H1 (cell line): Measurements from ENCODE around the gene CEBPA. TPM values are rescaled to one million over a fixed set of nuclear protein-coding genes. Genes with fewer than 3 reads are reported as not detected.
A peak's percentile ranks its signal among the peaks of the same experiment; 100 is the strongest.

Experiments
- CTCF ChIA-PET: fragments of 300-600 bp; sonication (Branson Sonifier 250); formaldehyde crosslinking; loops from one replicate; lab custom pipeline; 2021; ENCODE audit not compliant: partially characterized antibody; lab: Charles Lee
- POLR2A ChIA-PET: fragments of 300-600 bp; sonication (Branson Sonifier 250); formaldehyde crosslinking; loops from one replicate; lab custom pipeline; 2021; ENCODE audit warnings: inconsistent platforms; ENCODE audit not compliant: partially characterized antibody; lab: Charles Lee
- DNase-seq, 2 experiments: peaks; one replicate each; pipeline versions ENCODE4 v3.0.0 to v3.0.0-alpha.2; 2010 to 2022; ENCODE audit warnings: low spot score in 2 of 2, low read depth in 1 of 2, mixed read lengths in 1 of 2
- FAIRE-seq: peaks from 2 replicates; lab custom pipeline; 2011; peaks lifted over from hg19 to GRCh38; lab: Jason Lieb, UNC
- H2AFZ ChIP-seq: 2 replicates; pipeline ENCODE4 v1.8.1; 2012; ENCODE audit warnings: low read length, inconsistent platforms
- H2AK5ac ChIP-seq: 2 replicates; pipeline ENCODE4 v1.6.1; 2013; ENCODE audit warnings: low read depth, low read length
- H2BK120ac ChIP-seq: replicated peaks from 2 replicates; pipeline ENCODE3; 2013; ENCODE audit warnings: low read depth, low read length, inconsistent platforms
- H2BK12ac ChIP-seq: 2 replicates; pipeline ENCODE4 v1.6.1; 2013; ENCODE audit warnings: low read depth, low read length
- H2BK15ac ChIP-seq: 2 replicates; pipeline ENCODE4 v1.6.1; 2013; ENCODE audit warnings: low read length
- H2BK20ac ChIP-seq: 2 replicates; pipeline ENCODE4 v1.6.1; 2013; ENCODE audit warnings: low read length
- H2BK5ac ChIP-seq: 2 replicates; pipeline ENCODE4 v1.6.1; 2013; ENCODE audit warnings: low read depth, low read length
- H3K14ac ChIP-seq: 2 replicates; pipeline ENCODE4 v1.6.1; 2013; ENCODE audit warnings: inconsistent platforms; ENCODE audit not compliant: insufficient read length
- H3K18ac ChIP-seq: 2 replicates; pipeline ENCODE4 v1.6.1; 2013; ENCODE audit warnings: low read length; ENCODE audit errors: extremely low read depth
- H3K23ac ChIP-seq: 2 replicates; pipeline ENCODE4 v1.6.1; 2013; ENCODE audit warnings: inconsistent platforms; ENCODE audit not compliant: insufficient read length
- H3K23me2 ChIP-seq: 2 replicates; pipeline ENCODE4 v1.6.1; 2013; ENCODE audit warnings: low read depth, low read length
- H3K27ac ChIP-seq: 2 replicates; pipeline ENCODE4 v1.6.1; 2011; ENCODE audit warnings: low read depth, low read length, inconsistent platforms
- H3K27me3 ChIP-seq, 4 experiments: replicated peaks in 1 of 4; 1 replicate in 1 of 4; 2 replicates in 3 of 4; pipeline versions ENCODE4 v1.6.1 to v1.8.1; 2011 to 2013; ENCODE audit warnings: low read length in 3 of 4, mild to moderate bottlenecking in 3 of 4, inconsistent platforms in 2 of 4, mixed read lengths in 2 of 4, moderate library complexity in 1 of 4; ENCODE audit not compliant: control insufficient read depth in 3 of 4, insufficient read depth in 3 of 4; ENCODE audit errors: extremely low read depth in 1 of 4
- H3K36me3 ChIP-seq, 4 experiments: 2 replicates each; pipeline versions ENCODE4 v1.6.1 to v1.8.1; 2011 to 2013; ENCODE audit warnings: mild to moderate bottlenecking in 4 of 4, low read length in 3 of 4, moderate library complexity in 2 of 4, control low read depth in 1 of 4, inconsistent platforms in 1 of 4; ENCODE audit not compliant: insufficient read depth in 4 of 4, control insufficient read depth in 2 of 4
- H3K4ac ChIP-seq: replicated peaks from 2 replicates; pipeline ENCODE3; 2013; ENCODE audit warnings: low read length, low read depth, mixed read lengths, inconsistent platforms; ENCODE audit not compliant: insufficient read length
- H3K4me1 ChIP-seq, 4 experiments: replicated peaks in 1 of 4; 1 replicate in 1 of 4; 2 replicates in 3 of 4; pipeline versions ENCODE4 v1.6.1 to v1.8.1; 2011 to 2013; ENCODE audit warnings: low read length in 3 of 4, inconsistent platforms in 2 of 4, mixed read lengths in 1 of 4; ENCODE audit not compliant: insufficient read depth in 4 of 4, control insufficient read depth in 3 of 4
- H3K4me2 ChIP-seq, 2 experiments: 2 replicates each; pipeline versions ENCODE4 v1.6.1 to v1.8.1; 2011 to 2013; ENCODE audit warnings: low read depth in 2 of 2, low read length in 2 of 2, control low read depth in 1 of 2, inconsistent platforms in 1 of 2, mild to moderate bottlenecking in 1 of 2; ENCODE audit not compliant: insufficient read depth in 1 of 2
- H3K4me3 ChIP-seq, 4 experiments: fragments of 200-600, 300-600 bp in 1 of 4; sonication (generic), shearing (Covaris generic), sonication (Bioruptor Twin) in 1 of 4; 2 replicates each; pipeline versions ENCODE4 v1.5.1 to v1.8.1; 2011 to 2016; ENCODE audit warnings: low read length in 4 of 4, low read depth in 3 of 4, control low read depth in 2 of 4, inconsistent platforms in 2 of 4, mild to moderate bottlenecking in 2 of 4, mixed read lengths in 1 of 4, moderate library complexity in 1 of 4; ENCODE audit not compliant: insufficient read depth in 2 of 4; ENCODE audit errors: extremely low read depth in 1 of 4
- H3K56ac ChIP-seq: replicated peaks from 2 replicates; pipeline ENCODE3; 2013; ENCODE audit warnings: low read depth, mild to moderate bottlenecking, mixed read lengths, low read length, inconsistent platforms; ENCODE audit not compliant: insufficient read length
- H3K79me1 ChIP-seq: 2 replicates; pipeline ENCODE4 v1.6.1; 2013; ENCODE audit warnings: low read depth, low read length, control low read depth
- H3K79me2 ChIP-seq, 2 experiments: 2 replicates each; pipeline versions ENCODE4 v1.6.1 to v1.8.1; 2012 to 2013; ENCODE audit warnings: low read length in 2 of 2, mild to moderate bottlenecking in 2 of 2, inconsistent platforms in 1 of 2; ENCODE audit not compliant: insufficient read depth in 2 of 2, control insufficient read depth in 1 of 2
- H3K9ac ChIP-seq, 4 experiments: replicated peaks in 1 of 4; 1 replicate in 1 of 4; 2 replicates in 3 of 4; pipeline versions ENCODE4 v1.6.1 to v1.8.1; 2011 to 2013; ENCODE audit warnings: low read depth in 3 of 4, low read length in 3 of 4, control low read depth in 2 of 4, mild to moderate bottlenecking in 2 of 4, moderate library complexity in 2 of 4, inconsistent platforms in 1 of 4; ENCODE audit errors: extremely low read depth in 1 of 4
- H3K9me3 ChIP-seq, 2 experiments: 2 replicates each; pipeline versions ENCODE4 v1.6.1 to v1.8.1; 2012 to 2013; ENCODE audit warnings: mild to moderate bottlenecking in 2 of 2, moderate library complexity in 2 of 2, control low read depth in 1 of 2, inconsistent platforms in 1 of 2, low read depth in 1 of 2, low read length in 1 of 2, mixed read lengths in 1 of 2; ENCODE audit not compliant: insufficient read depth in 2 of 2
- H4K20me1 ChIP-seq, 2 experiments: replicated peaks in 1 of 2; 2 replicates each; pipeline versions ENCODE3 to v1.8.1; 2011 to 2013; ENCODE audit warnings: inconsistent platforms in 2 of 2, low read length in 2 of 2, mild to moderate bottlenecking in 1 of 2; ENCODE audit not compliant: insufficient read depth in 2 of 2, control insufficient read depth in 1 of 2
- H4K5ac ChIP-seq: 2 replicates; pipeline ENCODE4 v1.6.1; 2013; ENCODE audit warnings: low read length, low read depth, mixed read lengths, inconsistent platforms; ENCODE audit not compliant: insufficient read length
- H4K8ac ChIP-seq: 2 replicates; pipeline ENCODE4 v1.8.0; 2013; ENCODE audit warnings: mild to moderate bottlenecking, moderate library complexity, low read length, inconsistent platforms; ENCODE audit not compliant: insufficient read depth; ENCODE audit errors: extremely low read depth
- H4K91ac ChIP-seq: replicated peaks from 2 replicates; pipeline ENCODE3; 2013; ENCODE audit warnings: low read length, mixed read lengths, inconsistent platforms; ENCODE audit not compliant: insufficient read length
- CBX5 ChIP-seq: fragments of 300-800, 300-1000 bp; sonication (generic); IDR thresholded peaks from 2 replicates; pipeline ENCODE4 v1.7.1; 2016; ENCODE audit warnings: antibody characterized with exemption, low read length, low read depth
- EGR1 ChIP-seq: IDR thresholded peaks from 2 replicates; pipeline ENCODE4 v1.6.1; 2011; ENCODE audit warnings: low read depth, low read length, borderline replicate concordance
- EZH2 ChIP-seq: fragments of 200-600 bp; sonication (generic); IDR thresholded peaks from 2 replicates; pipeline ENCODE4 v1.7.1; 2012; ENCODE audit warnings: low read depth, mild to moderate bottlenecking, moderate library complexity, low read length, inconsistent platforms; ENCODE audit not compliant: severe bottlenecking
- GABPA ChIP-seq: IDR thresholded peaks from 2 replicates; pipeline ENCODE4 v1.6.1; 2011; ENCODE audit warnings: mild to moderate bottlenecking, low read length, moderate library complexity, borderline replicate concordance; ENCODE audit not compliant: insufficient read depth
- JUND ChIP-seq: IDR thresholded peaks from 2 replicates; pipeline ENCODE4 v1.6.1; 2011; ENCODE audit warnings: mild to moderate bottlenecking, improper control_type of control experiment, low read length
- KDM5A ChIP-seq: fragments of 200-600 bp; IDR thresholded peaks from 2 replicates; pipeline ENCODE4 v1.7.1; 2012; ENCODE audit warnings: mild to moderate bottlenecking, low read length, inconsistent platforms, mixed read lengths
- MAX ChIP-seq: IDR thresholded peaks from 2 replicates; pipeline ENCODE4 v1.6.1; 2012; ENCODE audit warnings: inconsistent platforms
- NRF1 ChIP-seq: IDR thresholded peaks from 2 replicates; pipeline ENCODE4 v1.6.1; 2011; ENCODE audit warnings: mild to moderate bottlenecking, low read depth, low read length, improper control_type of control experiment
- SIRT6 ChIP-seq: IDR thresholded peaks from one replicate; pipeline ENCODE4 v1.7.1; 2012; ENCODE audit warnings: low read length, inconsistent platforms
- USF2 ChIP-seq: IDR thresholded peaks from 2 replicates; pipeline ENCODE4 v1.6.1; 2011; ENCODE audit warnings: low read length, improper control_type of control experiment
- YY1 ChIP-seq: IDR thresholded peaks from 2 replicates; pipeline ENCODE4 v1.6.1; 2011; ENCODE audit warnings: low read depth, mild to moderate bottlenecking, low read length
- WGBS, 2 experiments: shearing (Covaris generic) in 1 of 2; methylation state at CpG; one replicate each; pipeline versions ENCODE4 v1.1.6 to v1.1.7; 2013 to 2015; ENCODE audit warnings: low lambda C conversion rate in 2 of 2, mixed read lengths in 2 of 2, inconsistent platforms in 1 of 2, low coverage in 1 of 2, missing lambda C conversion rate in 1 of 2; ENCODE audit not compliant: insufficient replicate concordance in 2 of 2, insufficient coverage in 1 of 2, insufficient read length in 1 of 2; ENCODE audit errors: extremely low coverage in 1 of 2, missing lambda C conversion rate in 1 of 2; 5-methylcytosine and 5-hydroxymethylcytosine counted together
- polyA plus RNA-seq, 7 experiments: library from polyadenylated mRNA; depleted of rRNA in 3 of 7; stranded (reverse) in 5 of 7; unstranded in 2 of 7; fragments of >200 nt in 5 of 7; fragments of 200-250 nt in 2 of 7; gene quantifications; 1 replicate in 5 of 7; 2 replicates in 1 of 7; 4 replicates in 1 of 7; pipeline versions ENCODE4 v1.2.1 to v1.2.3, GENCODE V29; 2011 to 2013; ENCODE audit warnings: missing spikeins in 2 of 7, mixed read lengths in 2 of 7
- total RNA-seq: library from RNA; stranded (reverse); fragmentation: NEBNext Ultra II Directional; extraction: Animal tissue kit (Norgen Biotek cat#: 25700); gene quantifications from 2 replicates; pipeline ENCODE4 v1.2.1, GENCODE V29; 2021

Gene CEBPA
- total and polyA plus RNA-seq, 2 of the 8 experiments (the other 6 are each of a cell fraction or from before 2014, with no cell fraction given): 2.0 to 2.7 TPM

GRCh38 chr19:33295621-33296487, 6.5 kb downstream of the CEBPA start:
- Histone ChIP-seq H3K36me3 (no peaks in the 10 kb centered on the region), H4K91ac (no peak overlapping the region), H3K14ac (no peak overlapping the region), H2BK5ac (no peak overlapping the region), H3K56ac (no peak overlapping the region), H3K27me3 (peaks cover 7 to 19% (median 15%) of the 10 kb centered on the region in 4 experiments), H3K79me1 (no peaks in the 10 kb centered on the region), H3K23me2 (no peaks in the 10 kb centered on the region), H3K23ac (no peak overlapping the region), H4K8ac (no peak overlapping the region), H2AFZ (no peak overlapping the region), H3K4me3 (no peak overlapping the region), H4K5ac (no peak overlapping the region), H3K9ac (no peak overlapping the region), H2AK5ac (no peak overlapping the region; the same call in 1 of the 2 replicates), H3K9me3 (no peaks in the 10 kb centered on the region), H3K4me1 (peaks cover 0 to 9% (median 2%) of the 10 kb centered on the region in 4 experiments; a peak in 4 of 7 replicates), H2BK120ac (no peak overlapping the region), H3K4ac (no peak overlapping the region), H3K18ac (no peak overlapping the region), H2BK20ac (no peak overlapping the region), H4K20me1 (peaks cover 2% of the 10 kb centered on the region in 2 experiments), H3K4me2 (no peak overlapping the region), H2BK15ac (peak overlapping the region; percentile 46; the same call in 1 of the 2 replicates), H2BK12ac (no peak overlapping the region), H3K27ac (no peak overlapping the region), H3K79me2 (no peaks in the 10 kb centered on the region)
- 87% methylated on average over 12 of the region's 12 CpGs; no CpG with 5 or more reads in 1 of the 2 experiments for WGBS, 2 experiments
- DNase-seq (no peak), FAIRE-seq (no peak)
- CTCF ChIA-PET: interaction anchor here (0.8 to 1.7 kb wide), 6 partner anchors 10 to 104 kb away, joined by 3 to 5 read pairs (median 4); no protein-coding TSS in a partner anchor
- POLR2A ChIA-PET: interaction anchor here (0.6 to 1.1 kb wide), 2 partner anchors 15 to 99 kb away, joined by 3 read pairs; no protein-coding TSS in a partner anchor
- TF ChIP-seq CBX5 (no peak), EGR1 (no peak), SIRT6 (no peak), MAX (no peak), USF2 (no peak), YY1 (no peak), NRF1 (no peak), KDM5A (no peak), GABPA (no peak), EZH2 (no peak), JUND (no peak)
